SK-N-DZ (cell line): ENCODE data around the gene NPAS2.

Experiments
- DNase-seq: peaks from one replicate; pipeline ENCODE4 v3.0.0-alpha.2; 2015; ENCODE audit warnings: low spot score

Gene NPAS2

DNA sequence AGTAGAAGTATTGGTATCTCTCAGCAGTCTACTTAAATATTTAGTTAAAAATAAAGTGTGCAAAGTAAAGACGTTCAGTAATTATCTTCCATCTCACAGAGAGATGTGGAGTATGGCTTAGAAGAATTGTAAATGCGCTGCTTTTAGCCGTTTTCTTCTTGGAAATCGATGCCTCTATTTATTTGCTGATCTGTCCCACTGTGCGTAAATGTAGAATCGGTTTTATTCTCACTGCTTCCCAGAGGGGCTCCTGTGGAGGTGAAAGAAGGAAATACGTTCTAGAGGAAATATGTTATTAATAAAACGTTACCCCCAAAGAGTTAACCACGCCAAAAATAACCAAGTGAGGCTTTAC lies 1.9 kb downstream of the NPAS2 start:
- no peak for DNase-seq

DNA sequence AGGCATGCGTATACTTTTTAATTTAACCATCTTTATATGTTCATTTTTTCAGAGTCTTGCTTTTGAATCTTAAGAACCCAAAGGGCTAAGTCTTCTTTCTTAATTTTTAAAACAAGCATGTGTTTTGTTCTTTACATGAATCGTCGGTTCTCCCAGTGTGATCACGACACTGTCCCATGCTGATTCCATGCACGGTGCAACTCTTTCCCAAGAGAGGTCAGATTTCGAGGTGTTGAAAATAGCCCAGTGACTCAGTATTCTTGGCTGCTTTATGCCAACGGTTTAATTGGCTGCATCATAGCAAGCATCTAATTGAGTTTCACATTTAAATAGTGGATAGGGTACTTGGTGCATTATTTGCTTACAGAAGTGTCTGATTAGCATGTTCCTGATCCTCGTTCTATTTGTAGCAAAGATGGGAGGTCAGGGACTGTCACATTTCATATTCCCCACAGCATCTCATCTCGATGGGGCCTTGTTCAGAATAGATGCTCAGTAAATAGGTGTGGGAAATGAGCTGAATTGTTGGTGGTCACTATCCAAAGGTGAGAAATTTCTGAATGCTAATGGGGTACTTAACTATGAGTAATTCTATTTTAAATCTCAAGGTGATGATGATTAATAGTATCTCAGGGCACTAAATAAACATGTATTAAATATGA lies 2.8 kb downstream of the NPAS2 start:
- no peak for DNase-seq

DNA sequence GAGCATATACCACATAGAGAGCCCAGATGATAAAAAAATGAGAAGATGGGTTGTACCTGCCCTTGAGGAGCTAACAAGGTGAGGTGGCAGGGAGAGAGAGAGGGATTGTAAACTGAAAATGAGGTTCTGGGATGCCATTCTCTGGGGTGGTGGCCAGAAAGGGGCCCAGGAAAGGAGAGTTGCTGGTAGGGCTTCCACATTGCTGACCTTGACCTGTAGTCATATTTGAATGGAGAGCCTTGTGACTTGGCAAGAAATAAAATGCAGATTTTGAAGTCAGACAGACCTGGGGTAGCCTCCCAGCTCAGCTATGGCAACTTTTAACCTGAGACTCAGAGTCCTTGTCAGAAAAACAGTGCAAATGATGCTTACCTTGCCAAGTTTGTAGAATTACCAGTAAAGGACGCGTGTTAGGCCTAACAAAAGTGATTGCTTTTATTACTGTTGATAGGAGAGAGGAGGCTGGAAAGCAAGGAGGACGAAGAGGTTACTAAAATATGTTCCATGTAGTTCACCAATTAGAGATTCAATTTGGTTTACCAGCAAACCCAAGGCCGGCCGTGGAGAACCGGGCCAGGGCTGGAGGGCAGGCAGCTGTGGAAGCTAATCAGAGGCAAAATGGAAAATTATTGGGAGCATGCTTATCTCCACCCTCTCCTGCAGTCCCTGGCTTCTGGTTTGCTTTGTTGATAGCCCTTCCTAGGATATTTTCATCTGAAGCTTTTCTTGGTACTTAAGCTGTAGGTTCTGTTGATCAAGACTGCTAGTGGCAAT lies 3.9 kb downstream of the NPAS2 start:
- DNase-seq: no peak

DNA sequence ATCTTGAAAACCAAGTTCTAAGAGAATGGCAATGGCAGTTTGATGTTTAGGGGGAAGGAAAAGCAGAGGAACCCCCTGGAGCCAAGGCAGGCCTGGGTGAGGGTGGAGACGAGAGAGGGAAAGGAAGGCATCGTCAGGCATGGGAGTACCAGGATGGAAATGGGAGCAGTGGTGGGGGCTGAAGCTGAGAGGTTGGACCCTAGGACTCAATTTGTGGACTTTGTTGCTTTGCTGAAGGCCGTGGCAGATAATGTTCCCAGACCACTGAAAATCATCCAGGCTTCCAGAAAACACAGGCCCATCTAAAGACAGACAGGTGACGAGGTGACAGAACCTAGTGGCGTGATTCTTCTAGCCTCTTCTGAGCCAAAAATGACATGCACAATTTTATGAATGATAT lies 4.9 kb downstream of the NPAS2 start:
- no peak for DNase-seq

DNA sequence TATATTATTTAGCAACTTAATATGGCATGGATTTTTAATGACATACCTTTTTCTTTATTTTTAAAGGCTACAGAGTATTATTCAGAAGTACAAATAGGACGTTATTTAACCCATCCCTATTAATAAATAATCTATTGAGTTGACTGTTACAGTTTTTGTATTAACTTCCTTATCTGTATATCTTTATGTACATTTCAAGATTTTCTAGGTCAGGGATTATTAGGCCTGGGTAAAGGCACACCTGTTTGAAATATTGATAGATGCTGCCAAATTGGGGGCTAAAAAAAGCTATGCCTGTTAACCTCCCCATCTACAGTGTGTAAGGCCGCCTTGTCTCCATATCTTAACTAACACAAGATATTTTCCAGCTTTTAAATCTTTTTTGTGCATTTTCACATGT lies 6.6 kb downstream of the NPAS2 start:
- DNase-seq: no peak

DNA sequence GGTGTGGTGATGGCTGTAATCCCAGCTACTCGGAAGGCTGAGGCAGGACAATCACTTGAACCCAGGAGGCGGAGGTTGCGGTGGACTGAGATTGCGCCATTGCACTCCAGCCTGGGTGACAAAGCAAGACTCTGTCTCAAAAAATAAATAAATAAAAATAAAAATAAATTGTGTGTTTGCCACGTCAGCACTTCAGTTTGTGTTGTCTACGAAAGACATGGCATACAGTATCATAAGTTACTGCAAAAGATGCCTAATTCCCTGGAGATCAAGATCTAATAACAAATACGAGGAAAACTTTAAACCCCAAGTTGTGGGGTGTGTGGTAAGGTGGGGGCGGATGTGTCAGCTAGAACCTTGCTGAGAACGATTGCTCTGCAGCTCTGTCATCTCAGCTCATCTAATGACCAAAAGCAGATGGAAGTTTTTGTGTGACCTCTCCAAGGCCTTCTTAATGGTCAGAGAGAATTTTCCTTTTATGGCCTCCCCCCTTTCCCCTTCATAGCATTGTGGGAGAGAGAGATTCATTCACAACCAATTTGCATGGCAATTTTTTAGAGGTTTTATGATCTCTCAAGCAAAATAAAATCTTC lies 11.3 kb downstream of the NPAS2 start:
- DNase-seq: no peak

DNA sequence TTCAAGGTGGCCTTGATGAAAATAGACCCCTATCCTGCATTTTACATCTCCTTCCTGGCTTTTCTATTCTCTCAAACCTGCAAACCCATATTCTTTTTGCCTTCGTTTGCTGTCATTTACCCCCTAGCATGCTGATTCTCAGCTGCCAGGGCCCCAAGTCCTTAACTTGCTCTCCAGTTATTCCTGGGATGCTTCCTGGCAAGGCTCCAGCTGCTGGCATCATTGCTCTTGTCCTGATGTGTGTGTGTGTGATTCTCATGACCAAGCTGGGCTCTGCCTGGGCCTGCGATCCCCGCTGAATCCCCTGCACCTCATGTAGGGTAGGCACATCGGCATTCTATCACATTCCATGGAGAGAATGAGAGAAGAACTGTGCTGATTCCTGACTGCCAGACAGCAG lies 11.9 kb downstream of the NPAS2 start:
- DNase-seq: no peak

DNA sequence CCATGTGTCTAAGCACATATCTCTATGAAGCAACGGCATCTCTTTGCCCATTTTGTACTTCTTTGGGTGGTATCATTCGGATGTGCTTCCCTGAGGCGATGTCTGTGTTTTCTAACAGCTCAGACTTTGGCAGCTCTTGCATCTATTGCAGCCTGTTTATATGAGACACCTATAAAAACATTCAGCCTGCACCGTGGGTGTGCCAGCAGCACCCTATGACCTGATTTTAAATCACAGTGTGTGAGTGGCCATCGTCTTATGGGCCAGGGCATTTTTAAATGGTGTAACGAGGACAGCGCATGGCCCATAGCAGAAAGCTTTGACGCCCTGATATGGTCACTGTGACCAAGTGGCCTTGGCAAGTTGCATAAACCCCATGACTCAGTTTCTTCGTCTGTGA lies 12.9 kb downstream of the NPAS2 start:
- no peak for DNase-seq

DNA sequence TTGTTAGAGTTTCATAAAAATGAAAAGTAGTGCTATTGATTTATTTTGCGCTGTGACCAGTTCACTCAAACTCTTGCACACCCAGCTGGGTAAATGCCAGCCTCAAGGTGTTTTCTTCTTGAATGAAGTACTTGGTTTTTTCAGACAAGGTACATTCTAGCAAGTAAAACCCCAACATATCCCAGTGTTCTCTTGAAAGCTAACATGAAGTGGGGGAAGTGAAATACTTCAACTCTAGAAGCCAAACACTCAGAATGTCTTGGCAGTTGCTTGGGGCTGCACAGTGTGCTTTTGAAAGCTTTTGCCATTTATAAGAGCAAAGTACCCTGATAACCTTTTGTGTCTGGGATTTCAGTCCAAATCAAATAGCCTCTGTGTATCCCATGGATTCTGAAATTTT lies 13.4 kb downstream of the NPAS2 start:
- no peak for DNase-seq

DNA sequence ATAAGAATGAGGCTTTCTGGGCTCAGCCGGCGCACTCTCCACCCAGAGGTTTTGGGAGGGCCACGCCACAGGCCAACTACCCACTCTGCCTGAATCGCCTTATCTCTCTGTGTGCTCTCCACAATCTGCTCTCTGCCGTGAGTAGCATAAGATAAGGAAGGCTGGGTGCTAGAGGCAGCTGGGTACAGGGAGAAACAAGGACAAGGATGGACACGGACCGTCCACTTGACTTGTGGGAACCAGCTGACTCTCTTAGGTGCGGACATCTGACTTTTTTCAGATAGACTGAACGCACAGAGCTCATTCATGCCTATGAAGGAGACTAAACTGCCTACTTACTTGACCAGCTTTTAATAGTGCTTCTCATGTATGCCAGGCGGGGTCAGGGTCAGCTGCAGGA lies 14.3 kb downstream of the NPAS2 start:
- DNase-seq: no peak

DNA sequence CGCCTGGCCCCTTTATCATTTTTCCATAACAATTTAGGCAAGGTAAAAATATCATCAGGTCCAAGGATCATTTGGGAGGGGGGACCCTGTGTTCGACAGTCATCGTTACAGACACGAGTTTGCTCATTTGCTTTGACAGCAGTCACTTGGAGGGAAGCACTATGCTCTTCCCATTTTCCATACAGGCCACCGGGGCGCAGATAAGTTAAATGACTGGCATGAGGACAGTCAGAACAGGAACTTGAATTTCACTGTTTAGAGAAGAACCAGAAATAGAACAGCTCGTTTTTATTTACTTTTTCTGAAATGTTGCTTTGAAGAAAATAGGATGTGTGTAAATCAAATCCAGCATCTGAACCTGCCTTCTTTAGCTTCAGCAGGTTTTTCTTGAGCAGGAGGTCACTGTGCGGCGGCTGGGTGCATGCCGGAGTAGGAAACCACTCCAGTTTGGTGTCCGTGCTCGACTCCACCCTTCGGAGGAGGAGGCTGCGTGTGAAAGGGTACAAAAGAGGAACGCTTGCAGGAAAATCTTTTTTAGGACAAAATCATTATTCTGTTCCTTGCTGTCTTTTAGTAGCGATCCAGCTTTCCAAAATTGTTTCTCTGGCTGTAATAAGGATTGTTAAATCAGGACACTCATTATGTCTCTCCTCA lies 15.2 kb downstream of the NPAS2 start:
- DNase-seq: no peak

DNA sequence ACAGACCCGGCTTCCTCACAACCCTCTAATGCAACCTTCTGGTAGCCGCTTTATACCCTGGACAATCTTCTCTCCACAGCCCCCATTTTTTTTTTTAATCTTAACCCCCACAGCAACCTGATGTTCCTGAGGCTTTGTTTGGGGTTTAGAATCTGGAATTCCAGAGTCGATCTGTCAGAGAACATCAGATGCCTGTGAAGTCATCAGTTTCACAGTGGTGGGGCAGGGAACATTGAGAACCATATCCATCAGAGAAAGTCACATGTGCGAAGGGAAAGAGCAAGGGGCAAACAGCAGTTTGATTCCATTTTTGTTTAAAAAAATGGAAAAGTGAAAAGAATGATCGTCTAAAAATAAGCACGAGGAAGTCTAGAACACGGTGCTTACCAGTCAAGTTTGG lies 20.6 kb downstream of the NPAS2 start:
- no peak for DNase-seq

DNA sequence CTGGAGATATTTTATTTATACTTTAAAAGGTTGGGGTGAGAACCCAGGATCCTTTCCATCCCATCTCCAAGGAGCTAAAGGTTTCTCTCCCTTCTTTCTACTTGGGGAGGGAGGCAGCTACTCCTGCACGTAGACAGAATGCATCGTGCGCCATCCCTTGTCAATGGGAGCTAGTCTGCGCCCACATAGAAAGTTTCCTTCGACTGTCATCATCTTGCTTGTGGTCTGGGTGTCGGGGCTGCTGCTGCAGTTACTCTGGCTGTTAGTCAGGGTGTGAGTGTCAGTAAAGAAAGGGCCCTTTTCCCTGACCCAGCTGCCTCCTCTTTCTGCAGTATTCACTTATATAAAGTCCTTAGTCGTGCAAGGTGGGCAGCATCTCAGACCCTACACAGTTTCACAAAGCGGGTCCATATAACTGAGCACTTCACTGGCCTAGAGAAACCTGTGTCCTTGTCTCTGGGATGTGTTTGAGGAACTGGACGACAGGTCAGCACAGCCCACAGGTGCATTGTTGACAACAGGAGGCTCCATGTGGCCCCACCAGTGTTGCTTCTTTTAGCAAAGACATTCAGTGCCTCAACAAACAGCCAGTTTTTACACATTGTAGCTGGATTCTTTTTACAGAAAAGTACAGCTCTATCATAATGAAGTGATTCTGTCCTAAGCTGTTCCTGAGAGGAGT lies 22.4 kb downstream of the NPAS2 start:
- DNase-seq: no peak

DNA sequence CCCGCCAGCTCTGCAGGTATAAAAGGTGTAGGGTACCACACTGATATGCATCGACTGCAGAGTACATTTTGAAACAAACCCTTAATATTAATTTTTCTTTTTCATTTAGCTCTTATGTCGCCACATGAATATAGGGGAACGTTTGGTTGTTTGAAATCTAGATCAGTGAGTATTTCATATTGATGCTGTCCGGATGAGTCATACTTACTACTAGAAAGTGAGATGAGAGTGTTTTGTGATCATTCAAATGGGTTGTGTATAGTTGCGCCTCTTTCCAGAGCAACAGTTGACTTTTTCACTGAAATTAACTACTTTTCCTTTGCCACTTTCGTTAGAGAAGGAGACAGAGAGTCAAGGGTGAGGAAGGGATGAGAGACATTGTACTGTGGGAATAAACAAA lies 24.6 kb downstream of the NPAS2 start:
- no peak for DNase-seq

DNA sequence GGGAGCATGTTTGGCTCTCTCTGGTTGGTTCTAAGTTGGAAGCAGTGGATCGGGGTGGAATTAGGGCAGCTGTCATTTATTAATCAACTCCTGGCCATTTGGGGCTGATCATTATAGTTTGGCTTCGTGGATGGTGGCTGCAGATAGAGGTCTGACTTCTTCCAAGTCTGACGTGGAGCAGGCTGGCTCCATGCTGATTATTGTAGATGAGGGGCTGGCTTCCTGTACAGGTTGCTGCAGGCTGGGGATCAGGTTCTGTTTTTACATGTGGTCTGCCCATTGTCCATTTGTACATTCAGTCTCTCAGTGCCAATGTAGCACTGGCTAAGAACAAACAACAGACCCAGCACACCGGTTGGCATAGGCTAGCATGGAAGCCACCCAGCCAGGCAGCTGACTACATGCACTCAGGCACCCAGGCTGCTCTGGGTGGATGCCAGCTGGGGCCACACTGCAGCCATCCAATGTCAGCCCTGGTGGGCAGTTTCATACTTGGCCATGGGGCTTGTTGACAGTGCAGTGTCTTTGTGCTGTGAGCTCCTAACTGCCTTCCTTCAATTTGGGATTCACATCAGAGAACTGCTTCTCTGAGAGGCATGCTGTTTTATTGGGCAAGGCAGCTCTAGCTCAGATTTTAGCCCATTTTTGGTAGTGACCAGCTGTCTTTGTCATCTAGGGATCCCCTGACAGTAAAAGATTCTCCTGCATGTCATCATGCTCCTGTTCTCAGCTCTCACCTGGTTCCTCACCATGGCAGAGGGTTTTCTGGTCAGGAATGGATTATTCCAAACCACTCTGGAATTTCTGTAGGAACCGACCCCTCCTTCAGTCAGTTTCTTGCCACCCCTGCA lies 25.4 kb downstream of the NPAS2 start:
- DNase-seq: no peak

DNA sequence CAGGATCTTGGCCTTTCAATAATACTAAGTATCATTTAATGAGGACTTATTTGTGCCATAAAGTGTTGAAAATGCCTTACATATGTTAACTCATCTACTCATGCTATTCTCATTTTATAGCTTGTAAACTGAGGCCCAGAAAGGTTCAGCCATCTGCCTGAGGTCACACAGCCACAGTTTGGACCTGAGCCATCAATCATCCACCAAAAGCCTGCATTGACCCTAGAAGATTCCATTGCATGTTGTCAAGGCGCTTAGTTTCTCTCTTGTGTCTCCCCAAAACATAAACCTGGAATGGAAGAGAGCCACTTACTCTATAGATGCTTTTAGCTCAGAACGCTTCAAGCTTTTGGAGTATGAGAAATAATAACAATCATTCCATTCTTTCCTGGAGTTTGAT lies 26.8 kb downstream of the NPAS2 start:
- DNase-seq: no peak

DNA sequence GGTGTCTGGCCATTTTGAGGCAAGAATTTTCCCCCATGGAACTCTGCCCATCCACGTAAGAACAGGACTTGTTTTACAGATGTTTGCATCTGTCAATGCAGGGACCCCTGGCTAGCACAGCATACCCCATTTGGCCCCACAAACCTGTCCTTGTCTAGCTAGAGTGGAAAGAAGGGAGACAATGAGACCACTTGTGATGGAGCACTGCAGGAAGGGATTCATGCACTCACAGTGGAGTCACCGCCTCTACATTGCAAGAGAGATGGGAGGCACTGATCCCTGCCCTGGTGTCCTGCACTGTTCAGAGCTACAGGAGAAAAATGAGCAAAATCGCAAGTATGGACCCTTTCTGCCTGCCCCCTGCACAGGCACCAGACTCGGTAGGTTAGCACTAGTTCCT lies 32.5 kb downstream of the NPAS2 start:
- DNase-seq: no peak

DNA sequence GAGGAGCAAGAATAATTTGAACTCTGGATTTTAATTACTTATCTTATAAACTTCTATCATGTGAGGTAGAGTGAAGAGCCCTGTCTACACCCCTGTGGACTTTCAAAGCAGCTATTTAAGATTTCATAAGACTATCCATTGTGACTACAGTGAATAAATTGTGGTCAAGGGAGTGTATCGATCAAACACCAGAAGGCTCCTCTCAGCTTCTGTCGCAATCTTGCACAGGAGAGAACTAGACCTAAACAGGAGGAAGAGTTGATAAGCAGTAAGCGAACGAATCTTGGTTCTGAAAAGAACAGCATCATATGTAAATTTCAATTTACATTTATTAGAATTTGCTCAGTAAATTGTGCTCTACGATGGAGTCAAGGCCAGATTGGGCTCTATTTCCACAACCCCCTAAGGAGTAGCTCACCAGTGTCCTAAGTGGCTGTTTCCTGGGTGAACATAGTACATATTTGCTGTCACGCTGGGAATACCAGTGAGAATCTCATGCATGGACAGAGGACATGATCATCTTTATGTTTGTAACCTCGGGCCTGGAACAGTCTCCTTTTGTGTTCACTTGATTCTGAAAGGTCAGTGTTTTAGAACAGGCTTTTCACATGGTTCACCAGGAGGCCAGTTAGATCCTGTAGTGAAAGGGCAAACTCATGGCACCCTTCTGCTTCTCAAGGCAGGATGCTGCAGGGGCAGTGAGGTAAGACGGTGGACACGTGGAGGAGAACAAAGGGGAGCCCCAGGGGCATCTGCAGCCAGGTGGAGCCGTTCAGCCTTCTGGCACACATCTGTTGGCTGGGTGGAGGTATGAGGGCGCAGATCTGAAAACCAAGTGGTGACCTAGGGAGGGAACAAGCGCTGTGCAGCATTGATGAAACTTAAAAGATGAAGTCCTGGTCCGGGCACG lies 33.3 kb downstream of the NPAS2 start:
- DNase-seq: no peak

DNA sequence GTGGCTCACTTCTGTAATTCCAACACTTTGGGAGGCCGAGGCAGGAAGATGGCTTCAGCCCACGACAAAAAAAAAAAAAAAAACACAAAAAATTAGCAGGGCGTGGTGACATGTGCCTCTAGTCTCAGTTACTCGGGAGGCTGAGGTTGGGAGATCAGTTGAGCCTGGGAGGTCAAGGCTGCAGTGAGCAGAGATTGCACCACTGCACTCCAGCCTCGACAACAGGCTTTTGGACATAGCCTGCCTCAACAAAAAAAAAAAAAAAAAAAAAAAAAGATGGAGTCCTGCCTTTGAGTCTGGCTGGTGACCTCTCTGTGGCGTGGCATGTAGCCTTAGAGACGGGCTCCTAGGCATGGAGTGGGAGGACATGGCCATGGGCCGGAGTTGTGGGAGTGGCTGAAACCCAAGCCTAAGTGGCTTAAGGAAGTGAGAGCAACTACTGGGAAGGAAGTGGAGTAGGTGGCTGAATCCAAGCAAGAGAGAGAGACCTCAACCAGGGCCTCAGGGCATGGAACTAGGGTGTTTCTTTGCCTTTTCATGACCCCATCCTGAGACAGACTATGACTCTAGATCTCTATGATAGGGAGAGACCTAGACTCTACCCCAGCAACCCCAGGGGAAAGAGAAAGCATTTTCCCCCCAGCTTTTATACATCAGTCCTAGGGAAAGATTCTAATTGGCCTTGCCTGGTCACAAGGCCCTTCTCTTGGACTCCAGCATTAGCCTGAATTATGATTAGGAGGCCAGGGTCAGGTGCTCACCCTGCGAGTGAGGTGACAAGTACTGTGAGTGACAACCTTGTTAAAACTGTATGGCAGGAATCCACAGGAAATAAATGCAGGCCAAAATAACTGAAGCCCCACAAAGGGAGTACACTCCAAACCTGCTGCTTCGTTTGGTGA lies 34.2 kb downstream of the NPAS2 start:
- DNase-seq: no peak
